HL-60/S4 treated with retinoic acid at 250 ng/mL for 4 days and 3 days (cell line): ENCODE measurements around the gene NBEA.

ENCODE experiments used
- in situ Hi-C: fragments of 300-500 bp; cut with MboI; formaldehyde crosslinking; loops from 2 replicates; pipeline ENCODE4 v1.7.0; 2022; ENCODE audit warnings: low sequenced_read_pairs

NBEA gene

DNA sequence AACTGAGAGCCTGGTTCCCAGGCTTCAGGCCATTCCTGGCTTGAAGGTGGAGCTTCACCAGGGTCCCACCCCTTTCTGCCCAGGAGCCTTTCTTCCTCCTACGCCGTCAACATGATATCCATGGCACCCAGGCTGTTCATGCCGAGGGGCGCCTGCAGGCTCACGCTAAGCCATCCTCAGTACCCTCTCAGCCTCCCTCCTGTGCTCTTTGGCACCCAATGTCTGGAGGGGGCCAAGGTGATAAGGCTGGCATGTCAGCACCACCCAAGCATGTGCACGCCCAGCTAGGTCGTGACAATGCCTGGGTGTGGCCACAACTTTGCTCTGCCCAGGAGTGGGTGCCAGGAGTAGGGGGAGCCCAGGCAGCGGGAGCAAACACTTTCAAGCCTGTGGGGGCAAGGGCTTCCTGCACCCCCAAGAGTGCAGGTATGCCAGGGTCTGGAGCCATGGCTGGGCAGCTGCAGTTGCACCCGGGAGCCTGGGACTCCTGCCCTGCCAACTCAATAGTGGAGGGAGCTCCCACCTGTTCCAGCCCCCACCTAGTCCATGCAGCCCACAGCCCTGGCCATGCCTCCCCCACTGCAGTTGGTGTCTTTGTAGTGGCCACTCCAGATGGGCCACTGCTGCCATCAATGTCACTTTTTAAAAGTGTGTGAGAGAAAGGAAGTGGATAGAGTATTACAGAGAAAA, 314.5 kb downstream of the NBEA start:
- in situ Hi-C loops: no loop called here

DNA sequence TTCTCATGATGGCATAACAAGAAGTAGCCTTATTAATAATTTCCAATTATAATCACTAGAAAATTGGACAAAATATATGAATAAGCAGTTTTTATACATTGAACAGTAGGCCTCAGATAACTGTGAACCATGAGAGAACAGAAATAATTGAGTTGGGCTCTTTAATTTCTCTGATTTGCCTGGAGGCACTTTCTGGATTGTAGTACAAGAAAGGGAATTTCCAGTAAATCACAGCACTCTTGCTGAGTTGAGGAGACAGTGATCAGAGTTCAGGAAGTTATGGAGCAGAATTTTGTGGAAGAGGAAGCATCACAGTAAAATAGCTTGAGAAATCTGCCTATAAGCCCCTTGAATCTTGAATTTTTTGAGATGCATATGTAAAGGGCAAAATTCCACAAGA, 318.2 kb downstream of the NBEA start:
- in situ Hi-C loops: no loop called here

DNA sequence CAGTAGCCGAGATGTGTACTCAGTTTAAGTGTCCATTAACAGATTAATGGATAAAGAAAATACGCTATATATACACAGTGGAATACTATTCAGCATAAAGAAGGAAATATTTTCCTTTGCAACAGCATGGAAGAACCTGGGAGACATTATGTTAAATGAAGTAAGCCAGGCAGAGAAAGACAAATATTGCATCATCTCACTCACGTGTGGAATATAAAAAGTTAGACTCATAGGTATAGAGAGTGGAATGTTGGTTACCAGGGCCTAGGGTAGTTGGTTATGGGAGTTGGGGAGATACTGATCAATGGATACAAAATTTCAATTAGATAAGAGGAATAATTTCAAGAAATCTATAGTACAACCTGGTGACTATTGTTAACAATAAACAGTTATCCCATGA, 324.3 kb downstream of the NBEA start:
- in situ Hi-C loops: no loop called here

DNA sequence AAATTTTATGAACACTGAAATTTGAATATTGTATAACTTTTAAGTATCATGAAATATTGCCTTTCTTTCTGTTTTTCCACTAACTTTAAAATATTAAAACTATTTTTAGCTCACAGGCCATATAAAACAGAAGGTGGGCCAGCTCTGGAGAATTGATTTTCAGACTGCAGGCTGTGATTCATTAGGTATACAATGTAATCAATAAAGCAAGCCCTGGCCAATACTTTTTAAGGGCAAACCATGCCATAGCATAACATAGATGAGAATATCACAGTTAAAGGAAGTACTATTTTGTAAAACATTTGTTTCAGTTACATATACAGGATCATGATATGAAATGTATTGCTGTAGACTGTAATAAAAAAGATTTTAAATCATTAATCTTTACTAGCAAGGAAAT, 336.8 kb downstream of the NBEA start:
- in situ Hi-C loops: no loop called here

DNA sequence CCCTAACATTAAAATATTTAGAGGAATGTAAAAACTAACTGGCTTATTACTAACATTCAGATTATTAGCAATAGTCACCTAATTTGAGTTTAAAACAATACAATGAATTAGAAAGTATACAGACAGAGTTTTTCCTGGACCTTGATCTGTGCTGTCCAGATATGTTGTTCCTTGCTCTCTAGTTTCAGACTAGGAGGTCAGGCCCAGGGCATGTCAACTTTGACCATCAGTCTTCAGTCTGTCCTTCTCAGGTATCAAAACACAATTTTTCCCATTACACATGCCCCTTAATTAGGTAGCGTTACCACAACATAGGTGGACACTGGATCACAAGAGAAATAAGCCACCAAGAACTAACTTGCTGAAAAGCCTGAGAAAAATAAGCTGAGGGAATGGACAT, 337.4 kb downstream of the NBEA start:
- in situ Hi-C loops: no loop called here

DNA sequence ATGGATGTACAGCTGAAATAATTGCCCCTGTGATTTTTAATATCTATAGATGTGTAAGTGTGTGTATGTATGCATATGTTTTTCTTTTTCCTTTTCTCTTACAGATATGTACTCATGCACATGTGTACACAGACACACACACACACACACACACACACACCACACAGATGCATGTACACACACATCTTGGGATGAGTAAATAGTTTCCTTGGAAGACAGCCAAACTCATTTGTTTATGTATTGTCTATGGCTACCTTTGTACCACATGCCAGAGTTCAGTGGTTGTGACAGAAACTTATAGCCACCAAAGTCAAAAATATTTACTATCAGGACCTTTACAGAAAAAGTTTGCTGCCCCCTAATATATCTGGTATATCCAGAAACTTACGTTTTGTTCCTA, 341.8 kb downstream of the NBEA start:
- in situ Hi-C loops: no loop called here

DNA sequence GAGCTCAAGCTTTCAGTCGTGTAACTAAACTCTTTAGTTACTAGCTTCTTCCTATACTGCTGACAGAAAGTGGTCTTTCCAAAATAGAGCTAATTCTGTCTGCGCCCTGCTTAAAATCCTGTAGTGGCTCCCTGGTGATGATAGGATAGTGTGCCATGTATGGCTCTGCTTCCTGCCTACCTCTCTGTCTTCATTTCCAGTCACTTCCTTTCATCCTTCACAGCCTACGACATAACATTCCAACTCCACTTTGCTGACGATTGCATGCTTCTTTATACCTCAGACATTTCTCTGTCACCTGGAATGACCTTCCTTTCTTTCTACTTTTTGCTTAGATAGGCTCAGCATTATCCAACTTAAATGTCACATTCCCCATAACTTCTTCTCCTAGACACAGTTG, 343.6 kb downstream of the NBEA start:
- in situ Hi-C loops: no loop called here

DNA sequence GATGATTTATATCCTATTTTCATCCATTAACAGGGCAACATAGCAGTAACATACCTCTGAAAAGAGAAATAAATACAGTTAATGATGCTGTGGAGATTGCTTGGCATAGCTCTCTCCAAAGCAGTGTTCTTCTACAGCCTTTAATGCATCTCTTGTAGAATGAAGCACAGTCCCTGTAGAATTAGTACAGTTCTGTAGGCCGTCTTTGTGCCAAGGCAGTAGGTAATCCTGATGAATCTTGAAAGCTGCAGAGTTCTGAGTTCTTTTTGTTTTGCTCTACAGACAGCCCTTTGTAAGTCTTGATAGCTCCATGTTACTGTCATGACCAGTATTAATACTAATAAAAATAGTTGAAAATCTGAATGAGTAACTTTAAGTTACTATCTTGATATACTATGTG, 350.3 kb downstream of the NBEA start:
- in situ Hi-C loops: no loop called here

DNA sequence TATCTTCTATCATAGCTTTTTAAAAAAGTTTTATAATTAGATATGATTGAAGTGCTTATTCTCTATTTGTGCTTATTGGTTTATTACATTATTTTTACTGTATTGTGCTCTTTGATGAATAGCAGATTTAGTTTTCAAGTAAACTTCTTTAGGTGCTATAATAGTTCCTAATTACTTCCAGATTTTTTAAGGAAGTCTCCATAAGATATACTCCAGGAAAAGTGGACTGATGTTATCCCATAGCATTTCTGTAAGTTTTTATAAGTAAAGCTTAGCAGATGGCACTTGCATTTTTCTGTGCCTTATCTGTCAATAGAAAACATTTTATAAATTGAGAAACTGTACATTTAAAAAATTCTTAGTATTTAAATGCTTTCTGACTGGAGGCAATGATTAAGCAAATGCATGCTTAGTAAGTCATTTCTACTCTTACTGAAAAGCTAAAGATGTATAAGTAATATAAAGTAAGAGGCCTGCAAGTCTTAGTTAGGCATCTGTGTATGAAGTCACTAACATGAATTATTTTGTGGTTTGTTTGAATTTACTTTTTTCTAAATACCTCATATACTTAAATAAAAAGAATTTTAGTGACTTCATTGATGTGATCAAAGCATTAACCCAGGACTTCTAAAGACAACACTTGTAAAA, 351.6 kb downstream of the NBEA start:
- in situ Hi-C loops: no loop called here

DNA sequence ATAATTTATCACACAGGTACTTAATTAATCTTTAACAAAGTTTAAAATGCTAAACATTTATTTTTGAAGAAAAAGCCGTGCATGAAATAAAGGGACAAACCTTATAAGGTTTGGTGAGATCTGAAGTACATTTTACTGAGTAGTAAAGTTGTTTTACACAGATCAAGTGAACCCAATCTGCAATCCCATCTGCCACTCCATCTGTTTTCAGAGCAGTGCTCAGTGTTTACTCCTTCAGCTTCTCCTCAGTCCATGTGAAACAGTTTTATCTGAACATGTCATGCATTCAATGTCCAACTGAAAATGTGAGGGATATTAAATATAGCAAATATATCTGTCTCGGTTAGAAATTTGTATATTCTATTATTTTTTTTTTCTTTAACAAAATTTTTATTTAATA, 367.6 kb downstream of the NBEA start:
- in situ Hi-C loops: no loop called here

DNA sequence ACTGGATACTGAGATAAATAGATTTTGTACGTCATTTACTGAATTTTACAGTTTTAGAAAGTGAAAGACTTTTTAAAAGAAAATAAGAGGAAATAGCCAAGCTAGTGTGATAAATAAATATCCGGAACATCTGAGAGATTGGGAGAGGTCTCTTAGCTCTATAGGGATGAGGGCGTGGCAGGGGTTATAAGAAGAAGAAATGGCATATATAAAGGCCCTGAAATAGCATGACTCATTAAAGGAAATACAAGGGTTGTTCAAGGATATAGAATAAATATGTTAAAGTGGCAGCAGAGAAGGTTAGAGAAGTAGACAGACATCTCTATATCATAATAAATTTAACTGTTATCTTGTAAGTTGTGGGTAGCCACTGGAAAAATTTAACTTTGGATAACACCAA, 390.1 kb downstream of the NBEA start:
- in situ Hi-C loops: no loop called here

DNA sequence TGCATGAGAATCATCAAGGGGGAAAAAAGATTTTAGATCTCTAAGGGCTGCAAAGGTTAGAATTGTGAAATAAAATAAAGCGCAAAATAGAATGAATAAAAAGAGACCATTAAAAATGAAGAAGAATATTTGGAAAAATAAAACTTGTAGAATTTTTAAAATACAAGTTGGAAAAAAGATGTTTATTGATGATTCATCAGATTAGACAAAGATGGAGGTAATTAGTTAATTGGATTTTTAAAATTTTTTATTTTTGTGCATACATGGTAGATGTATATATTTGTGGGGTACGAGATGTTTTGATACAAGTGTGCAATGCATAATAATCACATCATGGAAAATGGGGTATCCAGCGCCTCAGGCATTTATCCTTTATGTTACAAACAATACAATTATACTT, 391.1 kb downstream of the NBEA start:
- in situ Hi-C loops: no loop called here

DNA sequence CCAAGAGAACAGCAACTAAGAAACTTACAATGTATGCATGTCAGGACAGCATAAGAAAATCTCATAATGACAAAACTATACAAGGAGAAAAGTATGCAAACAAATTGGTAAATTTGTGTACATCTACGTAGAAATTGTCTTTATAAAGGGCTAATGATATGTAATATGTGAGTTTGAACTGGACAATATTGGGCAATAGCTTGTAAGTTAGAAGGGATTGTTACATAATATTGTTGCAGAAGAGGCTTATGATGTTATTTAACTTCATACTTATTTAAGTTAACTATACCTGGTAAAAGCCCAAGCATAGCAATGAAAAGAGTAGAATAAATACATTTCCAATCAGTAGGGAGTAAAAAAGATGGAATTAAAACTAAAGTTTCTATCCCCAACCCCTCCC, 400.4 kb downstream of the NBEA start:
- in situ Hi-C loops: no loop called here

DNA sequence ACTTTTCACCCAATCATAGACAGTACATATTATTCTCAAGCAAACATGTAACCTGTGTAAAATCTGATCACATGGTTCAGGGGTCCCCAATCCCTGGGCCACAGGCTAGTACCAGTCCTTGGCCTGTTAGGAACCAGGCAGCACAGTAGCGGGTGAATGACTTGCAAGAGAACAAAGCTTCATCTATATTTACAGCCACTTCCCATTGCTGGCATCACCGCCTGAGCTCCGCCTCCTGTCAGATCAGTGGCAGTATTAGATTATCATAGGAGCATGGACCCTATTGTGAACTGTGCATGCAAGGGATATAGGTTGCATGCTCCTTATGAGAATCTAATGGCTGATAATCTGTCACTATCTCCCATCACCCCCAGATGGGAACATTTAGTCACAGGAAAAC, 401.3 kb downstream of the NBEA start:
- in situ Hi-C loops: no loop called here

DNA sequence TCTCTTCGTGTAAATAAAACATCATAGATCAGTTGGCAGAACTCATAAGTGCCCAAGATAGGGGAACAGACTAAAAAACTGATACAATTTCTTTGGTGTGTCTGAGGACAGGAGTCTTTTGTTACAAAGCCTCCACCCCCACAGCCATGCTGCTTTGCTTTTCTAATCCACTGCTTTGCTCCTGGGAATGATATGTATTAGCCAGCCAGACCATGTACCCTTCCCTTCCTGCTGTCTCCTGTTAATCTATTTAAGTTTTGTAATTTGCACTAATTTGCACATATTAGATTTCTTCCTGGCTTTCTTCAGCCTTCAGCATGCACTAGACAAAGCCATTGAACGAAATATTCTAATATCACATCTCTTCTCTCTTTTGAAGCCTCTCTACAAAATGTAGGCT, 403.9 kb downstream of the NBEA start:
- in situ Hi-C loops: no loop called here

DNA sequence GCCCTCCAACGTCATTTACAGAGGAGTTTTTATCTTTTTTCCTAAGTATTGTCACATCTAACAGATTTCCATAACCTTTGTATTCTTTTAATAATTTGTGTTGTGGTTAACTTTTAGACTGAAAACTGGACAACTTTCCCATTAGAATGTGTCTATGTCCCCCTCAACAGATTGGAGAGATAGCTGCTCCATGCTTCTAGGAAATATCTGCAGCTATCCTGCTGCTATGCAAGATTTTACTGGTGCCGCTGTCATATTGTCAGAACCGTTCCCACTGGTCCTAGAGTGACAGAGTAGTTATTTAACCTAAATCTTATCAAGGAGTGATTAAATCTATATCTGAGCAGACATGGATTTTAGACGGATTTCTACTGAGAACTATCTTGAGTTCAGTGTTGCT, 404.4 kb downstream of the NBEA start:
- in situ Hi-C loops: no loop called here

DNA sequence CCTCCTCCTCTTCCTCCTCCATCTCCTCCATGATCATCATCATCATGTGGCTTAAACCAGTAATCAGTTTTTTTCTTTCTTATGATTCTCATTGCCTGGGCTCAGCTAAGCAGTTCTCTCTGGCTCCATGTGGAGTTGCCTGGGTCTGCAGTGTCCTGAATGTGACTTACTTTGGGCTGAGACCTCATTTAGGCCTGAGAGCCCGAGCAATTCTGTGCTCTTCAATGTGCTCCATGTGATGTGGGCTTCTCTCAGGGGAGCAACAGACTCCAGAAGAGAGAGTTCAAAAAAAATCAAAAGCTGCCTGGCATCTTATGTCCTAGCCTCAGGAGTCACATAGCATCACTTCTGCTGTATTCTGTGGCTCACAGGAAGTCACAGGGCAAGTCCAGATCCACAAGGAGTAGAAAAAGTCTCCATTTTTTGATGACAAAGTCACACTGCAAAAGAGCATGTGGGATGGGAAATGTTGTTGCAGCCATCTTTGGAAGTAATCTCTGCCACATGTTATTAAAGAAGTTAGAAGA, 405.7 kb downstream of the NBEA start:
- in situ Hi-C loops: no loop called here

DNA sequence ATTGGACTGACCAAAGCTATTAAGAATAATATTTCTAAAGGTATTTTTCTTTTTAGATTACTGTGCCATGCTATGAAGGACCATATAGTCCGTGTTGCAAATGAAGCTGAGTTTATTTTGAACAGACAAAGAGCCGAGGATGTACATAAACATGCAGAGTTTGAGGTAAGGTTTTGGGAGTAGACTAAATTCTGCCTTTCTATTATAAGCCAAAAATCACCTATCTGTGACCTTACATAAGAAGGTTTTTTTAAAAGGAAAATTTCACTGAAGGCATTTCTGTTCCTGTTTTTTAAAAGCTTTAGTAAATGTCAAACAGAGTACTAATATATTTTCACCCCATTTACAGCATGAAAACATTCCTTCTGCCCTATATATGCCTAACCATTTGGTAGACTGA, 407.0 kb downstream of the NBEA start:
- in situ Hi-C loops: no loop called here

DNA sequence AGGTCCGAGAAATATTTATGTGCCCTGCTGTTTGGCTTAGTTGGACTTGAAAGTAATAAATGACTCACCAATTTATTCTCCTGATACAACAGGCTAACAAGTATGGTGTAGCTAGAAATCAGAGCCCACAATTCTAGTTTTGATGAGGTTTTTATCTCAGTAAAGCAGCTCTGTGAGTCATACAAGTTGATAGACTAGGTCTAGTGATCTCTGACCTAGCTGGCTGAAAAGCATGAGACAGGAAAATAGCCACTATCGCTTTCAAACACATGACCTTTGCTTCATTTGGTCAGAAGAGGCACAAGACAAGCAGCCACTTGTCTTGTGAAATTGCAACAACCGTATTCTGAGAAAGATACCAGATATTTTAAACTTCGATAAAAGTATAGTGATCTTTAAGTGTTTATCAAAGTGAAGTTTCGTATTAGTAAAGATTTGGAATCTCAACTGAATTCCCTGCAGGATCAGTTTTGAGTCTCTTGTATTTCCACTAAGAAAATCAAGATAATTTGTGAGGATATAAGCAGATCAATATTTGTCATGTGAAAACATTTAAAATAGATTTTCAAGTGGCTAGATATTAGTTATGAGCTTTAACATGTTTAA, 407.7 kb downstream of the NBEA start:
- in situ Hi-C loops: no loop called here

DNA sequence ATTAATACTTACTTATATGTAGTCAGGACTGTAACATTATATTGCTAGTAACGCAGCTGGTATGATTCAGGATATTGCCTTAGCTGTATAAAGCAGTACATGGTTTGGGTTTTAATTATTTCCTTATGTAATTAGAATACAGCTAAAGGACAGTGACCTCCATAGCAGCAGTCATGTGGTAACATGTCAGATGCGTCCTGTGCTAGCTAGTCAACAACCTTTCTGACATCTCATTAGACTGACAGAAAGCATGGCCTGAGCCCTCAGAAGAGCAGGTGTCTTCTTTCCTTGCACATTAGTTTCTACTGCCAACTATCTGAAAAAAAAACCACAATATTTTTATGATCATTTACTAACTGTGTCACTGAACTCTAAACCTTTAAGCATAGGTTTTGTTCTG, 412.2 kb downstream of the NBEA start:
- in situ Hi-C loops: no loop called here

DNA sequence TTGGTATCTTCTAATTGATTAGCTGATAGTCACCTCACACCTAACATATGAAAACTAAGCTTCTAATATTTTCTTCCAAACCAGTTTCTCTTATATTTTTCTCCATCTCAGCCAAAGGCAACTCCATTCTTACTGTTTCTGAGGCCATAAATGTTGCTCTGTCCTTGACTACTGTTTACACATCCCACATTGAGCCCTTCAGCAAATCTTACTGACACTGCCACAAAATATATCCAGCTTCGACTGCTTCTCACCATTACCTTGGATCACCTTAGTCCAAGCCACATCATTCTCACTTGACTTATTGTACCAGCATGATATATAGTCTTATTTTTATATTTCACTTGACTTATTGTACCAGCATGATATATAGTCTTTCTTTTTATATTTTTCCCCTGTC, 412.8 kb downstream of the NBEA start:
- in situ Hi-C loops: no loop called here

DNA sequence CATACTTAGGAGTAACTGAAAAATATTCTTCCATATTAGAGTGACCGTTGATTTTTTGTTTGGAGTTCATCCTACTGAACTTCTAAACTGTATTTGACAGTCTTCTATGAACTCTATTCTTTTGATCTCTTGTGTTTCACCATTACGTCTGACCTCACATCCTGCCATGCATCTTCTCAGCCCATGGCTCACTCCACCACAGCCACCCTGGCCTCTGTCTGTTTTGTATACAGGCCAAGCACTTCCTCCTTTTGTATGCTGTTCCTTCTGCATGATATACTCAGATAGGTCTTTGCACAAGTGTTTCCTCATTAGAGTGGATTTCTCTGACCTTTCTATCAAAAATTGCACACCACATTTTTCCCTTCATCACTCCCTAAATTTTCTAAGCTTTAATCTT, 414.5 kb downstream of the NBEA start:
- in situ Hi-C loops: no loop called here
